K562 (cell line): ENCODE results near the gene CALD1. TPM values are rescaled to one million over a fixed set of nuclear protein-coding genes. Genes with fewer than 3 reads are reported as not detected.

ENCODE experiments used
- ATAC-seq: fragments of 200-7000 bp; cut with Tn5 transposase; 3 replicates; pipeline ENCODE4 v1.9.1; 2020; ENCODE audit warnings: moderate library complexity
- BruUV-seq: library from RNA; stranded (reverse); fragments of 400-500 nt; replicated peaks from 2 replicates; lab custom pipeline; 2021; lab: Mats Ljungman, UMichigan
- CTCF ChIA-PET: fragments of 300-600 bp; formaldehyde crosslinking; extraction: SDS; loops from one replicate; lab custom pipeline; 2021; ENCODE audit warnings: low intra/inter-chr PET ratio; lab: Yijun Ruan, JAX
- POLR2A ChIA-PET: fragments of 300-600, 350-650 bp; sonication (Branson Sonifier 250); formaldehyde crosslinking; extraction: SDS; loops from one replicate; lab custom pipeline; 2021; ENCODE audit warnings: antibody characterized with exemption, inconsistent platforms; lab: Yijun Ruan, JAX
- DNase-seq, 4 experiments: peaks; one replicate each; pipeline versions ENCODE4 v3.0.0 to v3.0.0-alpha.2; 2011 to 2018; ENCODE audit warnings: low spot score in 3 of 4, mixed read lengths in 3 of 4; ENCODE audit errors: extremely low read depth in 1 of 4
- FAIRE-seq: peaks from 2 replicates; lab custom pipeline; 2011; peaks lifted over from hg19 to GRCh38; lab: Jason Lieb, UNC
- H2AFZ ChIP-seq: 2 replicates; pipeline ENCODE4 v1.6.0; 2011; ENCODE audit warnings: low read depth, low read length, control low read depth, inconsistent platforms
- H3K27ac ChIP-seq: fragments of 200-600 bp; 3 replicates; pipeline ENCODE4 v1.8.0; 2011; ENCODE audit warnings: low read depth, mild to moderate bottlenecking, control low read depth, inconsistent platforms, low read length, moderate library complexity, mixed read lengths; ENCODE audit errors: extremely low read depth
- H3K27me3 ChIP-seq, 2 experiments: fragments of 300-600 bp in 1 of 2; 2 replicates in 1 of 2; 3 replicates in 1 of 2; pipeline versions ENCODE4 v1.6.0 to v1.8.0; 2011; ENCODE audit warnings: inconsistent platforms in 2 of 2, low read length in 2 of 2, mild to moderate bottlenecking in 1 of 2, mixed read lengths in 1 of 2, moderate library complexity in 1 of 2; ENCODE audit not compliant: control insufficient read depth in 2 of 2, insufficient read depth in 2 of 2
- H3K36me3 ChIP-seq: fragments of 300-600 bp; 3 replicates; pipeline ENCODE4 v1.8.0; 2011; ENCODE audit warnings: mild to moderate bottlenecking, low read length, inconsistent platforms; ENCODE audit not compliant: control insufficient read depth, insufficient read depth
- H3K4me1 ChIP-seq, 2 experiments: fragments of 200-600 bp in 1 of 2; replicated peaks in 1 of 2; 2 replicates in 1 of 2; 3 replicates in 1 of 2; pipeline versions ENCODE4 v1.5.1 to v1.8.0; 2011; ENCODE audit warnings: inconsistent platforms in 2 of 2, low read length in 2 of 2, mild to moderate bottlenecking in 1 of 2, mixed read lengths in 1 of 2, moderate library complexity in 1 of 2; ENCODE audit not compliant: control insufficient read depth in 2 of 2, insufficient read depth in 2 of 2
- H3K4me2 ChIP-seq: 2 replicates; pipeline ENCODE4 v1.6.1; 2011; ENCODE audit warnings: low read length, control low read depth, inconsistent platforms, mixed read lengths; ENCODE audit not compliant: insufficient read depth
- H3K4me3 ChIP-seq: fragments of 200-600 bp; sonication (generic), shearing (Covaris generic); 2 replicates; pipeline ENCODE4 v1.5.1; 2016; ENCODE audit warnings: control low read depth, inconsistent platforms
- H3K79me2 ChIP-seq: fragments of 200-600 bp; 3 replicates; pipeline ENCODE4 v1.8.0; 2011; ENCODE audit warnings: low read length, inconsistent platforms; ENCODE audit not compliant: control insufficient read depth, insufficient read depth
- H3K9ac ChIP-seq, 2 experiments: 2 replicates each; pipeline versions ENCODE4 v1.6.0 to v1.6.1; 2011; ENCODE audit warnings: low read depth in 2 of 2, low read length in 2 of 2, control low read depth in 1 of 2, inconsistent platforms in 1 of 2, mild to moderate bottlenecking in 1 of 2, mixed read lengths in 1 of 2; ENCODE audit not compliant: insufficient read depth in 1 of 2
- H3K9me1 ChIP-seq: one replicate; pipeline ENCODE4 v1.6.0; 2011; ENCODE audit warnings: inconsistent platforms, mild to moderate bottlenecking, low read length, moderate library complexity; ENCODE audit not compliant: control insufficient read depth, insufficient read depth
- H3K9me3 ChIP-seq: replicated peaks from 2 replicates; pipeline ENCODE4 v1.5.1; 2011; ENCODE audit warnings: low read depth, low read length, inconsistent platforms; ENCODE audit not compliant: control insufficient read depth, insufficient read depth
- H4K20me1 ChIP-seq: replicated peaks from 2 replicates; pipeline ENCODE4 v1.6.1; 2011; ENCODE audit warnings: low read length, inconsistent platforms, mixed read lengths; ENCODE audit not compliant: control insufficient read depth, insufficient read depth
- ARID2 ChIP-seq: fragments of 450-650 bp; IDR thresholded peaks from 2 replicates; pipeline ENCODE4 v1.6.1; 2017; ENCODE audit warnings: antibody characterized with exemption, mild to moderate bottlenecking
- BRD9 ChIP-seq: fragments of 450-650 bp; IDR thresholded peaks from 2 replicates; pipeline ENCODE4 v1.6.1; 2018; ENCODE audit warnings: low read depth; ENCODE audit not compliant: partially characterized antibody
- CBX8 ChIP-seq: fragments of 200-600 bp; sonication (generic); IDR thresholded peaks from 2 replicates; pipeline ENCODE4 v1.6.1; 2012; ENCODE audit warnings: borderline replicate concordance, mixed run types, low read depth, mild to moderate bottlenecking, moderate library complexity, mixed read lengths, low read length, control low read depth, inconsistent platforms; ENCODE audit not compliant: poor library complexity, severe bottlenecking; ENCODE audit errors: extremely low read depth
- HDAC6 ChIP-seq: IDR thresholded peaks from 2 replicates; pipeline ENCODE4 v1.6.1; 2012; ENCODE audit warnings: low read depth, mild to moderate bottlenecking, control low read depth, inconsistent platforms, low read length, moderate library complexity
- KLF13 ChIP-seq: fragments of 450-650 bp; IDR thresholded peaks from 2 replicates; pipeline ENCODE4 v1.6.1; 2016; ENCODE audit warnings: missing genetic modification characterization, low read depth, mild to moderate bottlenecking, missing compliant biosample characterization, moderate library complexity, borderline replicate concordance
- L3MBTL2 ChIP-seq: fragments of 450-650 bp; IDR thresholded peaks from 2 replicates; pipeline ENCODE4 v1.6.1; 2016; ENCODE audit warnings: mild to moderate bottlenecking, moderate library complexity
- NCOA1 ChIP-seq: fragments of 450-650 bp; IDR thresholded peaks from 2 replicates; pipeline ENCODE4 v1.6.1; 2016; ENCODE audit warnings: low read depth
- POLR2A ChIP-seq: fragments of 450-650 bp; conservative IDR thresholded peaks from 2 replicates; pipeline ENCODE4 v1.6.1; 2016
- PREB ChIP-seq: sonication (generic); formaldehyde crosslinking; IDR thresholded peaks from 2 replicates; pipeline ENCODE4 v1.8.1; 2023; ENCODE audit warnings: mild to moderate bottlenecking, missing genetic modification reagents
- TARDBP ChIP-seq: fragments of 450-650 bp; IDR thresholded peaks from 2 replicates; pipeline ENCODE4 v1.6.1; 2016
- TSHZ1 ChIP-seq: fragments of 250-450 bp; sonication (Bioruptor Pico); IDR thresholded peaks from 2 replicates; pipeline ENCODE4 v1.4.0; 2020; ENCODE audit warnings: mild to moderate bottlenecking, moderate library complexity
- ZSCAN29 ChIP-seq: fragments of 450-650 bp; IDR thresholded peaks from 2 replicates; pipeline ENCODE4 v1.6.1; 2017
- WGBS: fragments of 100-300 bp; shearing (Covaris generic); methylation state at CpG from one replicate; pipeline ENCODE4 v1.1.6; 2016; ENCODE audit warnings: low coverage, mixed read lengths; ENCODE audit not compliant: insufficient coverage; ENCODE audit errors: missing lambda C conversion rate; 5-methylcytosine and 5-hydroxymethylcytosine counted together
- in situ Hi-C: fragments of 300-500 bp; cut with MboI; formaldehyde crosslinking; loops from 4 replicates; pipeline ENCODE4 v1.15.0; 2018; ENCODE audit warnings: inconsistent platforms, mixed read lengths
- intact Hi-C: fragments of 100-400 bp; cut with micrococcal nuclease; formaldehyde crosslinking; loops from 2 replicates; pipeline ENCODE4 v1.14.2; 2022
- polyA plus RNA-seq, 8 experiments: library from polyadenylated mRNA; depleted of rRNA in 4 of 8; stranded (reverse) in 5 of 8; unstranded in 3 of 8; fragments of >200 nt; fragmentation: Nextera tagmentation in 2 of 8; fragmentation: Illumina TruSeq in 1 of 8; extraction: Ambion mirVana in 2 of 8; extraction: Trizol in 1 of 8; gene quantifications; 2 replicates each; pipeline versions ENCODE4 v1.2.1 to v1.2.3, GENCODE V29; 2011 to 2014; ENCODE audit warnings: inconsistent platforms in 1 of 8, missing spikeins in 1 of 8
- total RNA-seq, 7 experiments: library from RNA; depleted of rRNA in 6 of 7; stranded (reverse); fragments of >200 nt in 6 of 7; fragmentation: Illumina TruSeq in 2 of 7; extraction: Trizol in 2 of 7; gene quantifications; 2 replicates each; pipeline versions ENCODE4 v1.2.1 to v1.2.3, GENCODE V29; 2011 to 2021; ENCODE audit warnings: low replicate concordance in 1 of 7

Gene CALD1
- total and polyA plus RNA-seq, 9 of the 15 experiments (the other 6 are each of a cell fraction or from before 2014, with no cell fraction given) = 0.40 TPM; not detected in 8

DNA sequence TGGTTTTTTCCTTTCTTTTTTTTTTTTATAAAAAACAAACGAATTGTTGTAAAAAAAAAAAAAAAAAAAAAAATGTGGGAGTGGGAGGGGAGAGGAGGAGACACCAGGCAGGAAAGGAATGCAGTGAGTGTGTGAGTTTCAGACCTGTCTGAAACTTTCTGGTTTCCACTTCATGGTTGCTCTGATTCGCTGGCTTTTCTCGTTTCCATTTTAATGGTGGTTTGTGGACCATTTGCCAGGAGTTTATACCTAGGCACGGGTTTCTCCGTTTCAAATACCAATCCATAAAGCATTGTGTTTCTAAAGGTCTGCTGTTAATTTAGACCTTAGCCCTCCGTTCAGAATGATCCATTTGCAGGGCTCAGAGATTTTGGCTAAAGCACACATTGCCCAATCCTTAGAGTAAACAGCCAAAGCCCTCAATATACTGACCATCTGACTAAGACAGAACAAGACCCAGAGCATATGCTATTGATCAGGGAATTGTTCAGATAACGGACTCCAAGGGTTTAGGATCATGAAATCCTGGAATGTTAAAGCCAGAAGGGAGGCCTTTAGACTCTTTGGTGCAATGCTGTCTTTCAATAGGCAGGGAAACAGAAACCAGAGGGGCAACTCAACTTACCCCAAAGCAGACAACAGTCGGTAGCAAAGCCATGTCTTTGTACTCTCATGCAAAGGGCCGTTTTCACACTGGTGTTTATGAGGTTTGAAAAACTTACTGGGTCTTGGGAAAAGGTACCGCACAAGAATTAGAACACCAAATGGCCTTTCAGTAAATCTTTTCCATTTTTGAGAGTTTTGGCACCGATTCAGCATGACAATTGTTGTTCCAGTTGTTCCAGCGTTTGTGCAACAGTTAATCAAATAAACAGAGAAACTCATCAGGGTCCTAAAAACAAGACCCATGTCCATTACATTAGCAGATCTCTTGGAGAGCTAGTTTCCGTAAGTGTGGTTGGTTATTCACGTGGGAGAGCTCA is 112.6 kb downstream of the CALD1 start (continued):
- TF ChIP-seq CBX8 (no peak), KLF13 (tag) (no peak)

DNA sequence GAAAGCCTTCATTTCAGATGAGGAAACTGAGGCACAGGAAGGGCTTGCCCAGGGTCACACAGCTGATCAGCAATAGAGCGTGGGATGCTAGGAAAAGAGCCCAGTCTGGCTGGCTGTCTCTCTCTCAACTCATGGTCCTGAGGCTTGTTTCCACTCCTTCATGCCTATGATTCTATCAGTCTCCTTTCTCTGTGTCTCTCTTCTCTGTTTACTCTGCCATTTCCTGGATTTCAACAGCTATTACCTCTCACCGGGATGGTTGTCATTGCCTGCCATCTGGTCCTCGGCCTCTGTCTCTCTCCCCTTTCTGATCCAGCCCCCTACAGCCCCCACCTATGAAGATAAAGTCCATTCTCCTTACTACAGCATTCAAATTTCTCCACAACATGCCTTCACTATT is 113.5 kb downstream of the CALD1 start:
- ChIA-PET CTCF (no interaction called here), POLR2A (no interaction called here)
- FAIRE-seq (no peak), ATAC-seq (no peak), DNase-seq (no peak)
- no peaks in the 10 kb centered on the region for H3K9me1 ChIP-seq
- H3K4me3 ChIP-seq = no peak overlapping the region
- intact Hi-C loops = no loop called here
- H3K27me3 ChIP-seq = peaks cover 32 to 47% of the 10 kb centered on the region in 2 experiments; a peak in 4 of 5 replicates
- no peak overlapping the region for H2AFZ ChIP-seq
- no TSS peak for BruUV-seq
- no peak overlapping the region for H3K4me2 ChIP-seq
- no peaks in the 10 kb centered on the region for H3K9me3 ChIP-seq
- no peak overlapping the region for H3K27ac ChIP-seq
- H3K9ac ChIP-seq = no peak overlapping the region
- H3K4me1 ChIP-seq = peaks cover 0 to 4% of the 10 kb centered on the region in 2 experiments; a peak in 3 of 5 replicates
- no peaks in the 10 kb centered on the region for H3K79me2 ChIP-seq
- H3K36me3 ChIP-seq = no peaks in the 10 kb centered on the region
- in situ Hi-C loops = no loop called here
- H4K20me1 ChIP-seq = no peaks in the 10 kb centered on the region; the same call in 1 of the 2 replicates
- 2% methylated on average over 3 of the region's 3 CpGs for WGBS
- TF ChIP-seq ARID2 (no peak), TSHZ1 (no peak), ZSCAN29 (no peak), HDAC6 (no peak), POLR2A (no peak), PREB (CRISPR knock-in tag) (no peak), NCOA1 (no peak), TARDBP (no peak), L3MBTL2 (no peak), BRD9 (no peak)
